ENCODE measurements around the gene RASGRF2. TPM values are rescaled to one million over a fixed set of nuclear protein-coding genes. Genes with fewer than 3 reads are reported as not detected.
"Not testable (repeated sequence)": the region's sequence is repeated elsewhere in the genome, so short reads cannot be mapped to it uniquely, and the experiment has no call there.

The RASGRF2 gene
- total RNA-seq, 5 donors from 2014 or later (not counting 1 experiment from before 2014, with no cell fraction given) = 25.2 to 53.0 (median 27.0) TPM

DNA sequence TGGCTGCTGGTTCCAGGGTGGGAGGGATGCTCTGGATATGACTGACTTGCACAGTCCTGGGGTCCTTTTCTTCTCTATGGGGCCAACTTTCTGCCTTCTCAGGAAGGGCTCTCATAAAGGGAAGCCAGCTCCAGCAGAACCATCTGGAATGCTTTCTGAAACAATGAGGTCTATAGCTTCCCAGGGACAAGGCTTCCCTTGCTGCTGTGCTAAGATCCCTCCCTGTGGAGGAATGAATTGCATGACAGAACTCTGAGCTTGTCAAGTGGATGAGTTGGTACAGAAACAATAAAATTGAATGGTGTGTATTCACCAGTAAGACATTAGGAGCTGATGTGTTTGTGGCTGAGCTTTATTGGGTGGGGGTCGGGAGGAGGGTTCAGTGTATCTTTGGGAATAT is 292.7 kb downstream of the RASGRF2 start:
- ChIA-PET POLR2A (no interaction called here), CTCF (no interaction called here)
- peaks cover 42% of the 10 kb centered on the region for H3K36me3 Mint-ChIP-seq
- H3K9me3 Mint-ChIP-seq = no peaks in the 10 kb centered on the region
- no peak overlapping the region for H3K4me3 Mint-ChIP-seq
- Histone ChIP-seq H3K27ac (ENCODE audit: low read length) (no peak overlapping the region), H3K27me3 (replicated peaks in 1 of 2; ENCODE audit: control insufficient read depth in 2 of 2, extremely low read depth in 1 of 2, insufficient read depth in 2 of 2, low read length in 1 of 2) (no peaks in the 10 kb centered on the region), H3K36me3 (ENCODE audit: control insufficient read depth in 2 of 2, extremely low read depth in 1 of 2, insufficient read depth in 1 of 2, low read length in 1 of 2) (no peaks in the 10 kb centered on the region), H3K4me1 (ENCODE audit: control insufficient read depth in 1 of 2, extremely low read depth in 1 of 2, insufficient read depth in 2 of 2, low read length in 2 of 2) (no peaks in the 10 kb centered on the region), H3K4me3 (ENCODE audit: control insufficient read depth in 1 of 2, extremely low read depth in 1 of 2, low read length in 1 of 2) (no peak overlapping the region), H3K9me3 (no peaks in the 10 kb centered on the region)
- H3K27ac Mint-ChIP-seq = no peak overlapping the region
- no peak for DNase-seq
- WGBS (ENCODE audit: insufficient coverage) = no CpG with 5 or more reads among the region's 1 CpG
- no peaks in the 10 kb centered on the region for H3K27me3 Mint-ChIP-seq
- H3K4me1 Mint-ChIP-seq = peaks cover 0 to 2% (median 0%) of the 10 kb centered on the region in 3 donors
- ATAC-seq (replicated peaks in 1 of 4) = no peak

DNA sequence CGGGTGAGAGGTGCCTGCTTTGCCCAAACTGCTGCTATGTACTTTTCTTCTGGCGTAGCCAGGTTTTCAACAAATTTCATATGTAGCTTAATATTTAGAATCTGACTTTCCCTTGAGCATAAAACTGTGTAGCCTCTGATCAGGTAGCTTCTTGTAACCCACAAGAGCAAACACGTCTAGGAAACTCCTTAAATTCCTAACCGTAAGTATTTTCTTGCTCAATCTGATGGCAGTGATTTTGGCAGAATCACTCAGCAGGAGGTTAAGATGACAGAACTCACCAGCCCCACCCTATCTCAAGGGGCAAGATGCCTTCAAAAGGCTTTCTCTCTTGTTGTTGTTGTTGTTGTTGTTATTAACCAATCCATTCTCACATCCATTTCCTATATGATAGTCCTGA is 293.7 kb downstream of the RASGRF2 start:
- CTCF ChIA-PET = no interaction called here
- H3K9me3 Mint-ChIP-seq = no peaks in the 10 kb centered on the region
- H3K36me3 ChIP-seq (ENCODE audit: control insufficient read depth in 2 of 2, extremely low read depth in 1 of 2, insufficient read depth in 1 of 2, low read length in 1 of 2) = no peaks in the 10 kb centered on the region
- no peaks in the 10 kb centered on the region for H3K27me3 Mint-ChIP-seq
- no peaks in the 10 kb centered on the region for H3K27me3 ChIP-seq (replicated peaks in 1 of 2; ENCODE audit: control insufficient read depth in 2 of 2, extremely low read depth in 1 of 2, insufficient read depth in 2 of 2, low read length in 1 of 2)
- no peak overlapping the region for H3K27ac Mint-ChIP-seq
- H3K9me3 ChIP-seq = no peaks in the 10 kb centered on the region
- H3K4me1 Mint-ChIP-seq = peaks cover 0 to 2% (median 0%) of the 10 kb centered on the region in 3 donors
- WGBS (ENCODE audit: insufficient coverage) = no CpG with 5 or more reads among the region's 4 CpGs
- H3K4me3 ChIP-seq (ENCODE audit: control insufficient read depth in 1 of 2, extremely low read depth in 1 of 2, low read length in 1 of 2) = no peak overlapping the region
- no peak overlapping the region for H3K27ac ChIP-seq (ENCODE audit: low read length)
- POLR2A ChIA-PET = no interaction called here
- DNase-seq (no peak), ATAC-seq (replicated peaks in 1 of 4) (no peak)
- no peak overlapping the region for H3K4me3 Mint-ChIP-seq
- peaks cover 46% of the 10 kb centered on the region for H3K36me3 Mint-ChIP-seq
- H3K4me1 ChIP-seq (ENCODE audit: control insufficient read depth in 1 of 2, extremely low read depth in 1 of 2, insufficient read depth in 2 of 2, low read length in 2 of 2) = no peaks in the 10 kb centered on the region

DNA sequence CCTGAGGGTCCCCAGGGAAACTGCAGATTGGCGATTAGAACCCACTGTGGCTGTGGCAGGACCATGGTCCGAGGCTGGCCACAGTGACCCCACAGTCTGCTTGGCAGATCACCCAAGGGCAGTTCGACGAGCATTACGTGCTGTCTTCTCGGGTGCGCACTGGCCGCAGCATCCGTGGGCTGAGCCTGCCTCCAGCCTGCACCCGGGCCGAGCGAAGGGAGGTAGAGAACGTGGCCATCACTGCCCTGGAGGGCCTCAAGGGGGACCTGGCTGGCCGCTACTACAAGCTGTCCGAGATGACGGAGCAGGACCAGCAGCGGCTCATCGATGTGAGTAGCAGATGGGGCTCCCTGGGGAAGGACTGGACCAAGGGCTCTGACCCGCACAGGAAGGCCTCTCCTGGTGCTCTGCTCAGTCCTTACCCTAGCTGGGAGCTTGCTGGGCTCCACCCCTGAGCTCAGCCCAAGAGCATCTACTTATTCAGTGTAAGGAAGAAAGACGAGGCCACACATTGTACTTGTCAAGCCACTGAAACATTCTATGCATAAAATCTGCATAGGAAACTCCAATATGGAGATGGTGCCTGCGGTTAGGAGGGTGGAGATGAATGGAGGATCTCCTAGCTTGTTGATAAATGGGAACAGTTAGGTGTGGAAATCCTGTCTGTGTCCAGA is 294.9 kb downstream of the RASGRF2 start:
- WGBS (ENCODE audit: insufficient coverage) = 96% methylated on average over 21 of the region's 21 CpGs
- no peaks in the 10 kb centered on the region for H3K4me1 ChIP-seq (ENCODE audit: control insufficient read depth in 1 of 2, extremely low read depth in 1 of 2, insufficient read depth in 2 of 2, low read length in 2 of 2)
- DNase-seq (no peak), ATAC-seq (replicated peaks in 1 of 4) (no peak)
- Mint-ChIP-seq H3K27ac (no peak overlapping the region), H3K36me3 (peaks cover 50% of the 10 kb centered on the region), H3K27me3 (no peaks in the 10 kb centered on the region), H3K4me3 (no peak overlapping the region), H3K9me3 (peaks cover 4 to 5% (median 5%) of the 10 kb centered on the region in 3 donors), H3K4me1 (peaks cover 0 to 2% (median 0%) of the 10 kb centered on the region in 3 donors)
- H3K27me3 ChIP-seq (replicated peaks in 1 of 2; ENCODE audit: control insufficient read depth in 2 of 2, extremely low read depth in 1 of 2, insufficient read depth in 2 of 2, low read length in 1 of 2) = no peaks in the 10 kb centered on the region
- ChIA-PET CTCF (interaction anchor here in 1 of 2 donors (0.6 kb wide), 1 partner anchor 686 kb away, joined by 3 read pairs; no protein-coding TSS in a partner anchor), POLR2A (no interaction called here)
- H3K4me3 ChIP-seq (ENCODE audit: control insufficient read depth in 1 of 2, extremely low read depth in 1 of 2, low read length in 1 of 2) = no peak overlapping the region
- no peaks in the 10 kb centered on the region for H3K36me3 ChIP-seq (ENCODE audit: control insufficient read depth in 2 of 2, extremely low read depth in 1 of 2, insufficient read depth in 1 of 2, low read length in 1 of 2)
- no peaks in the 10 kb centered on the region for H3K9me3 ChIP-seq
- no peak overlapping the region for H3K27ac ChIP-seq (ENCODE audit: low read length)

DNA sequence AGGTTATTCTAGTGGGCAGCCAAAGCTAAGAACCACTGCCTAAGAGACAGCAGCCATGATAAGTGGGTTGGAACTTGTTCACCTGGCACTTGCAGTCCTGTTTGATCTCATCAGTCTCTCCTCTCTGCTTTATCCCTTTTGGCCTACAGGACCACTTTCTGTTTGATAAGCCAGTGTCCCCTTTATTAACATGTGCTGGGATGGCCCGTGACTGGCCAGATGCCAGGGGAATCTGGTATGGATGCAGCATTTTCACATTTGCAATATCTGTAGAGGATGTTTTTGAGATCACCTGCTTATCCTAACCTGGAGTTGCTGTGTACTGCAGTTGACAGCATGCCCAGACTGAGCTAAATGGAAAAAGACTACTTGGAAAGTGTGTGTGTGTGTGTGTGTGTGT is 296.6 kb downstream of the RASGRF2 start:
- H3K4me3 ChIP-seq (ENCODE audit: control insufficient read depth in 1 of 2, extremely low read depth in 1 of 2, low read length in 1 of 2) = no peak overlapping the region
- ATAC-seq (replicated peaks in 1 of 4) (no peak), DNase-seq (no peak)
- H3K27me3 ChIP-seq (replicated peaks in 1 of 2; ENCODE audit: control insufficient read depth in 2 of 2, extremely low read depth in 1 of 2, insufficient read depth in 2 of 2, low read length in 1 of 2) = no peaks in the 10 kb centered on the region
- no peaks in the 10 kb centered on the region for H3K4me1 ChIP-seq (ENCODE audit: control insufficient read depth in 1 of 2, extremely low read depth in 1 of 2, insufficient read depth in 2 of 2, low read length in 2 of 2)
- POLR2A ChIA-PET = no interaction called here
- Mint-ChIP-seq H3K4me1 (peaks cover 0 to 7% (median 2%) of the 10 kb centered on the region in 3 donors), H3K36me3 (peaks cover 53% of the 10 kb centered on the region), H3K4me3 (no peak overlapping the region), H3K9me3 (peaks cover 9 to 19% (median 11%) of the 10 kb centered on the region in 3 donors), H3K27me3 (no peaks in the 10 kb centered on the region), H3K27ac (no peak overlapping the region)
- CTCF ChIA-PET = interaction anchor here in 1 of 2 donors (0.5 to 0.6 kb wide), 2 partner anchors 30 to 39 kb away, joined by 3 to 5 read pairs; no protein-coding TSS in a partner anchor
- WGBS (ENCODE audit: insufficient coverage) = 88% methylated on average over 1 of the region's 1 CpG
- no peak overlapping the region for H3K27ac ChIP-seq (ENCODE audit: low read length)
- no peaks in the 10 kb centered on the region for H3K36me3 ChIP-seq (ENCODE audit: control insufficient read depth in 2 of 2, extremely low read depth in 1 of 2, insufficient read depth in 1 of 2, low read length in 1 of 2)
- no peaks in the 10 kb centered on the region for H3K9me3 ChIP-seq

DNA sequence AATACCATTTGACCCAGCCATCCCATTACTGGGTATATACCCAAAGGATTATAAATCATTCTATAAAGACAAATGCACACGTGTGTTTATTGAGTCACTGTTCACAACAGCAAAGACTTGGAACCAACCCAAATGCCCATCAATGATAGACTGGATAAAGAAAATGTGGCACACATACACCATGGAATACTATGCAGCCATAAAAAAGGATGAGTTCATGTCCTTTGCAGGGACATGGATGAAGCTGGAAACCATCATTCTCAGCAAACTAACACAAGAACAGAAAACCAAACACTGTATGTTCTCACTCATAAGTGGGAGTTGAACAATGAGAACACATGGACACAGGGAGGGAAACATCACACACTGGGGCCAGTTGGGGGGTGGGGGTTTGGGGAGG is 302.6 kb downstream of the RASGRF2 start:
- H3K4me3 ChIP-seq (ENCODE audit: control insufficient read depth in 1 of 2, extremely low read depth in 1 of 2, low read length in 1 of 2); H3K36me3 ChIP-seq (ENCODE audit: control insufficient read depth in 2 of 2, extremely low read depth in 1 of 2, insufficient read depth in 1 of 2, low read length in 1 of 2); H3K27me3 Mint-ChIP-seq; H3K9me3 ChIP-seq; H3K4me1 ChIP-seq (ENCODE audit: control insufficient read depth in 1 of 2, extremely low read depth in 1 of 2, insufficient read depth in 2 of 2, low read length in 2 of 2); H3K27me3 ChIP-seq (replicated peaks in 1 of 2; ENCODE audit: control insufficient read depth in 2 of 2, extremely low read depth in 1 of 2, insufficient read depth in 2 of 2, low read length in 1 of 2); H3K4me3 Mint-ChIP-seq; POLR2A ChIA-PET; DNase-seq; ATAC-seq (replicated peaks in 1 of 4); H3K27ac ChIP-seq (ENCODE audit: low read length); H3K27ac Mint-ChIP-seq; CTCF ChIA-PET: not testable (repeated sequence)
- H3K4me1 Mint-ChIP-seq = peaks cover 0 to 16% (median 0%) of the 10 kb centered on the region in 3 donors
- H3K36me3 Mint-ChIP-seq = peaks cover 72% of the 10 kb centered on the region
- no CpG with 5 or more reads among the region's 1 CpG for WGBS (ENCODE audit: insufficient coverage)
- peaks cover 12 to 37% (median 20%) of the 10 kb centered on the region in 3 donors for H3K9me3 Mint-ChIP-seq

DNA sequence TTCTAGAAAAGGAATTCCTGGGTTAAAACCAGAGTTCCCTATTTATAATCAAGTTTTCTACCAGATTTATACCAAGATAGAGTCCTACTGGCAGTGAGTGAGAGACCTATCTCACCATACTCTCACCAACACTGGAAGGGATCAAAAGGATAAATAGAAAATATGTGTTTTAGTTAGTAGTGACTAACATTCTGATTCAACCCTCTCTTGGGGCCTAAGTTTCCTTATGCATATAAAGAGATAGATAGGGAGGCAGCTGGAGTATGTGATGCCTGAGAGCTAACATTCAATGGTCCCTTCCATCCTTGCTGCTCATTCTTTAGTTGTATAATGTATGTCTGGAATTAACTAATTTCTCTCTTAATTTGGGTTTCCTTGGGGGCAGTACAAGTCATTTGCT is 304.9 kb downstream of the RASGRF2 start:
- Mint-ChIP-seq H3K27me3 (no peaks in the 10 kb centered on the region), H3K9me3 (peaks cover 7 to 32% (median 15%) of the 10 kb centered on the region in 3 donors), H3K27ac (no peak overlapping the region), H3K4me1 (peaks cover 4 to 16% (median 9%) of the 10 kb centered on the region in 3 donors), H3K36me3 (peaks cover 58% of the 10 kb centered on the region), H3K4me3 (no peak overlapping the region)
- no peak for ATAC-seq (replicated peaks in 1 of 4)
- Histone ChIP-seq H3K4me3 (ENCODE audit: control insufficient read depth in 1 of 2, extremely low read depth in 1 of 2, low read length in 1 of 2) (no peak overlapping the region), H3K36me3 (ENCODE audit: control insufficient read depth in 2 of 2, extremely low read depth in 1 of 2, insufficient read depth in 1 of 2, low read length in 1 of 2) (no peaks in the 10 kb centered on the region), H3K4me1 (ENCODE audit: control insufficient read depth in 1 of 2, extremely low read depth in 1 of 2, insufficient read depth in 2 of 2, low read length in 2 of 2) (no peaks in the 10 kb centered on the region), H3K27ac (ENCODE audit: low read length) (no peak overlapping the region), H3K27me3 (replicated peaks in 1 of 2; ENCODE audit: control insufficient read depth in 2 of 2, extremely low read depth in 1 of 2, insufficient read depth in 2 of 2, low read length in 1 of 2) (no peaks in the 10 kb centered on the region), H3K9me3 (peaks cover 5% of the 10 kb centered on the region)
- ChIA-PET POLR2A (no interaction called here), CTCF (no interaction called here)
- no peak for DNase-seq
